Neural cell (in vitro differentiated cells): Measurements from ENCODE around the gene STUB1. TPM values are rescaled to one million over a fixed set of nuclear protein-coding genes. Genes with fewer than 3 reads are reported as not detected.

Experiments used
- H2AFZ ChIP-seq: fragments of 200-600, 300-800 bp; sonication (generic), shearing (Covaris generic); 2 replicates; pipeline ENCODE4 v1.6.0; 2014; ENCODE audit warnings: low read depth, mild to moderate bottlenecking, antibody characterized with exemption, low read length, moderate library complexity
- H3F3A ChIP-seq: fragments of 200-600 bp; shearing (Covaris generic); 2 replicates; pipeline ENCODE4 v1.6.1; 2016; ENCODE audit warnings: mild to moderate bottlenecking, moderate library complexity, mixed read lengths, antibody characterized with exemption, low read length; ENCODE audit not compliant: insufficient read depth, poor library complexity, severe bottlenecking
- H3K27ac ChIP-seq: fragments of 200-600, 300-800 bp; sonication (generic), shearing (Covaris generic); 2 replicates; pipeline ENCODE4 v1.5.1; 2014; ENCODE audit warnings: mild to moderate bottlenecking, low read length, moderate library complexity
- H3K27me3 ChIP-seq: fragments of 300-800, 200-600 bp; sonication (generic), shearing (Covaris generic); 2 replicates; pipeline ENCODE4 v1.6.0; 2014; ENCODE audit warnings: mild to moderate bottlenecking, low read depth, low read length, moderate library complexity; ENCODE audit not compliant: insufficient read depth
- H3K36me3 ChIP-seq: fragments of 300-800, 200-600 bp; sonication (generic), shearing (Covaris generic); 2 replicates; pipeline ENCODE4 v1.5.1; 2014; ENCODE audit warnings: mild to moderate bottlenecking, antibody characterized with exemption, low read length, moderate library complexity; ENCODE audit not compliant: insufficient read depth
- H3K4me2 ChIP-seq: fragments of 300-800, 200-600 bp; sonication (generic), shearing (Covaris generic); 2 replicates; pipeline ENCODE4 v1.6.0; 2014; ENCODE audit warnings: mild to moderate bottlenecking, low read length
- H3K4me3 ChIP-seq: fragments of 300-800, 200-600 bp; sonication (generic), shearing (Covaris generic); 2 replicates; pipeline ENCODE4 v1.5.1; 2014; ENCODE audit warnings: mild to moderate bottlenecking, low read length, moderate library complexity
- H3K79me2 ChIP-seq: fragments of 200-600 bp; shearing (Covaris generic); replicated peaks from 2 replicates; pipeline ENCODE4 v1.6.0; 2014; ENCODE audit warnings: mild to moderate bottlenecking, low read length, moderate library complexity; ENCODE audit not compliant: insufficient read depth
- H3K9ac ChIP-seq: fragments of 300-800, 200-600 bp; sonication (generic), shearing (Covaris generic); 2 replicates; pipeline ENCODE4 v1.6.1; 2016; ENCODE audit warnings: mild to moderate bottlenecking, low read length, mixed read lengths
- H3K9me2 ChIP-seq: fragments of 200-600 bp; shearing (Covaris generic); 2 replicates; pipeline ENCODE4 v1.6.1; 2016; ENCODE audit warnings: mild to moderate bottlenecking, low read length, mixed read lengths; ENCODE audit not compliant: insufficient read depth
- H3K9me3 ChIP-seq: fragments of 200-600, 300-800 bp; sonication (generic), shearing (Covaris generic); 2 replicates; pipeline ENCODE4 v1.6.1; 2016; ENCODE audit warnings: mild to moderate bottlenecking, mixed run types, low read length, moderate library complexity, mixed read lengths
- H4K20me1 ChIP-seq: fragments of 200-600 bp; shearing (Covaris generic); 2 replicates; pipeline ENCODE4 v1.6.1; 2016; ENCODE audit warnings: mild to moderate bottlenecking, mixed run types; ENCODE audit not compliant: insufficient read depth
- EP300 ChIP-seq: fragments of 450-650 bp; conservative IDR thresholded peaks from 2 replicates; pipeline ENCODE4 v1.6.1; 2014; ENCODE audit warnings: antibody characterized with exemption, mild to moderate bottlenecking, moderate library complexity; ENCODE audit not compliant: poor library complexity, severe bottlenecking
- EZH2 ChIP-seq: fragments of 200-600, 300-800 bp; shearing (Covaris generic), sonication (generic); IDR thresholded peaks from 2 replicates; pipeline ENCODE4 v1.6.1; 2014; ENCODE audit warnings: antibody characterized with exemption, low read length, borderline replicate concordance, mild to moderate bottlenecking; ENCODE audit not compliant: insufficient read depth, poor library complexity, severe bottlenecking
- MXI1 ChIP-seq: fragments of 450-650 bp; conservative IDR thresholded peaks from 2 replicates; pipeline ENCODE4 v1.6.1; 2014; ENCODE audit warnings: antibody characterized with exemption, mild to moderate bottlenecking; ENCODE audit not compliant: poor library complexity, severe bottlenecking
- POLR2AphosphoS5 ChIP-seq: IDR thresholded peaks from 2 replicates; pipeline ENCODE4 v1.6.1; 2012
- RAD21 ChIP-seq: fragments of 450-650 bp; conservative IDR thresholded peaks from 2 replicates; pipeline ENCODE4 v1.6.1; 2014; ENCODE audit warnings: antibody characterized with exemption, mild to moderate bottlenecking, moderate library complexity
- SMC3 ChIP-seq: fragments of 450-650 bp; conservative IDR thresholded peaks from 2 replicates; pipeline ENCODE4 v1.6.1; 2014; ENCODE audit warnings: antibody characterized with exemption, mild to moderate bottlenecking, moderate library complexity; ENCODE audit not compliant: poor library complexity
- TAF1 ChIP-seq: IDR thresholded peaks from 2 replicates; pipeline ENCODE4 v1.6.1; 2012; ENCODE audit warnings: low read depth
- polyA plus RNA-seq: library from polyadenylated mRNA; depleted of rRNA; stranded (reverse); fragments of >200 nt; gene quantifications from 2 replicates; pipeline ENCODE4 v1.2.3, GENCODE V29; 2014
- TF ChIP-seq, protein P1 (sequence below): IDR thresholded peaks from 2 replicates; pipeline ENCODE4 v1.6.1; 2012; ENCODE audit warnings: borderline replicate concordance
- TF ChIP-seq, protein P2 (sequence below): fragments of 450-650 bp; IDR thresholded peaks from 2 replicates; pipeline ENCODE4 v1.5.1; 2014; ENCODE audit warnings: antibody characterized with exemption, mild to moderate bottlenecking, moderate library complexity; ENCODE audit not compliant: poor library complexity, severe bottlenecking

Gene STUB1
- polyA plus RNA-seq, 1 donor from 2014 or later = 120 TPM

DNA sequence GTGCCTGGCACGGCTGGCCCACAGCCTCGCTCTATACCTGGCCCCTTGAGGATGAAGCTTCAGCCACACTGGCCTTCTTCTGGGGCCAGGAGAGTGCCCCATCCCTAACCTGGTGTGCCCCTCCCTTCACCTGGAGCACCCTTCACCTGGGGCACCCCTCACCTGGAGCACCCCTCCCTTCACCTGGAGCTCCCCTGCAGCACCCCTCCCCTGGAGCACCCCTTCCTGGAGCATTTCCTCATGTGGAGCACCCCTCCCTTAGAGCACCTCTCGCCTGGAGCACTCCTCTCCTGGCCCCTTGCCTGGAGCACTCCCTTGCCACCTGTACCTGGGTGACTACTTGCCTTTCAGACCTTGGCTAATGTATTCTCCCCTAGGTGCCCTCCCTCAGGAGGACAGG, 27.8 kb downstream of the STUB1 start:
- Histone ChIP-seq H3K9ac (peak overlapping the region; percentile 94), H3K4me3 (no peak overlapping the region), H4K20me1 (peaks cover 12% of the 10 kb centered on the region), H3K27me3 (peaks cover 4% of the 10 kb centered on the region), H3K9me3 (no peaks in the 10 kb centered on the region), H3K4me2 (no peak overlapping the region), H3K36me3 (no peaks in the 10 kb centered on the region), H3K27ac (peak overlapping the region; percentile 99), H2AFZ (no peak overlapping the region), H3F3A (peaks cover 5% of the 10 kb centered on the region), H3K9me2 (no peaks in the 10 kb centered on the region), H3K79me2 (peaks cover 32% of the 10 kb centered on the region)
- no peak for TF ChIP-seq EZH2
- no peak for TF ChIP-seq EP300
- no peak for TF ChIP-seq POLR2AphosphoS5
- TF ChIP-seq RAD21 = no peak
- TF ChIP-seq MXI1 = no peak
- no peak for TF ChIP-seq SMC3
- TF ChIP-seq TAF1 = no peak
- TF ChIP-seq, protein P1, sequence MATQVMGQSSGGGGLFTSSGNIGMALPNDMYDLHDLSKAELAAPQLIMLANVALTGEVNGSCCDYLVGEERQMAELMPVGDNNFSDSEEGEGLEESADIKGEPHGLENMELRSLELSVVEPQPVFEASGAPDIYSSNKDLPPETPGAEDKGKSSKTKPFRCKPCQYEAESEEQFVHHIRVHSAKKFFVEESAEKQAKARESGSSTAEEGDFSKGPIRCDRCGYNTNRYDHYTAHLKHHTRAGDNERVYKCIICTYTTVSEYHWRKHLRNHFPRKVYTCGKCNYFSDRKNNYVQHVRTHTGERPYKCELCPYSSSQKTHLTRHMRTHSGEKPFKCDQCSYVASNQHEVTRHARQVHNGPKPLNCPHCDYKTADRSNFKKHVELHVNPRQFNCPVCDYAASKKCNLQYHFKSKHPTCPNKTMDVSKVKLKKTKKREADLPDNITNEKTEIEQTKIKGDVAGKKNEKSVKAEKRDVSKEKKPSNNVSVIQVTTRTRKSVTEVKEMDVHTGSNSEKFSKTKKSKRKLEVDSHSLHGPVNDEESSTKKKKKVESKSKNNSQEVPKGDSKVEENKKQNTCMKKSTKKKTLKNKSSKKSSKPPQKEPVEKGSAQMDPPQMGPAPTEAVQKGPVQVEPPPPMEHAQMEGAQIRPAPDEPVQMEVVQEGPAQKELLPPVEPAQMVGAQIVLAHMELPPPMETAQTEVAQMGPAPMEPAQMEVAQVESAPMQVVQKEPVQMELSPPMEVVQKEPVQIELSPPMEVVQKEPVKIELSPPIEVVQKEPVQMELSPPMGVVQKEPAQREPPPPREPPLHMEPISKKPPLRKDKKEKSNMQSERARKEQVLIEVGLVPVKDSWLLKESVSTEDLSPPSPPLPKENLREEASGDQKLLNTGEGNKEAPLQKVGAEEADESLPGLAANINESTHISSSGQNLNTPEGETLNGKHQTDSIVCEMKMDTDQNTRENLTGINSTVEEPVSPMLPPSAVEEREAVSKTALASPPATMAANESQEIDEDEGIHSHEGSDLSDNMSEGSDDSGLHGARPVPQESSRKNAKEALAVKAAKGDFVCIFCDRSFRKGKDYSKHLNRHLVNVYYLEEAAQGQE = no peak
- TF ChIP-seq, protein P2, sequence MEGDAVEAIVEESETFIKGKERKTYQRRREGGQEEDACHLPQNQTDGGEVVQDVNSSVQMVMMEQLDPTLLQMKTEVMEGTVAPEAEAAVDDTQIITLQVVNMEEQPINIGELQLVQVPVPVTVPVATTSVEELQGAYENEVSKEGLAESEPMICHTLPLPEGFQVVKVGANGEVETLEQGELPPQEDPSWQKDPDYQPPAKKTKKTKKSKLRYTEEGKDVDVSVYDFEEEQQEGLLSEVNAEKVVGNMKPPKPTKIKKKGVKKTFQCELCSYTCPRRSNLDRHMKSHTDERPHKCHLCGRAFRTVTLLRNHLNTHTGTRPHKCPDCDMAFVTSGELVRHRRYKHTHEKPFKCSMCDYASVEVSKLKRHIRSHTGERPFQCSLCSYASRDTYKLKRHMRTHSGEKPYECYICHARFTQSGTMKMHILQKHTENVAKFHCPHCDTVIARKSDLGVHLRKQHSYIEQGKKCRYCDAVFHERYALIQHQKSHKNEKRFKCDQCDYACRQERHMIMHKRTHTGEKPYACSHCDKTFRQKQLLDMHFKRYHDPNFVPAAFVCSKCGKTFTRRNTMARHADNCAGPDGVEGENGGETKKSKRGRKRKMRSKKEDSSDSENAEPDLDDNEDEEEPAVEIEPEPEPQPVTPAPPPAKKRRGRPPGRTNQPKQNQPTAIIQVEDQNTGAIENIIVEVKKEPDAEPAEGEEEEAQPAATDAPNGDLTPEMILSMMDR = no peak

DNA sequence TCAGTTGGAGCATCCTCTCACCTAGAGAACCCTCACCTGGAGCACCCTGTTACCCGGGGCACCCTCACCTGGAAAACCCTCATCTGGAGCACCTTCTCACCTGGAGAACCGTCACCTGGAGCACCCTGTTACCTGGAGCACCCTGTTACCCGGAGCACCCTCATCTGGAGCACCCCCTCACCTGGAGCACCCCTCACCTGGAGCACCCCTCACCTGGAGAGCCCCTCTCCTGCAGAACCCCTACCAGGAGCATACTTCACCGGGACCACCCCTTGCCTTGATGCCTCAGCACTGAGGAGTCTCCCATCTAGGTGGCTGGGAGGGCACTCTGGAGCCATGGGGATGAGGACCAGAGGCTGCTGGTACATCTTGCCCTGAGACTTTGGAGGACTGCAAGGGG, 28.7 kb downstream of the STUB1 start:
- Histone ChIP-seq H3K9ac (peak overlapping the region; percentile 94), H3F3A (peaks cover 5% of the 10 kb centered on the region), H3K4me3 (peak overlapping the region; percentile 70), H3K9me2 (no peaks in the 10 kb centered on the region), H3K36me3 (no peaks in the 10 kb centered on the region), H4K20me1 (peaks cover 3% of the 10 kb centered on the region), H3K27ac (peak overlapping the region; percentile 99), H3K9me3 (no peaks in the 10 kb centered on the region), H2AFZ (no peak overlapping the region), H3K79me2 (peaks cover 22% of the 10 kb centered on the region), H3K27me3 (peaks cover 4% of the 10 kb centered on the region), H3K4me2 (peak overlapping the region; percentile 67)
- TF ChIP-seq EZH2 (no peak), EP300 (no peak), RAD21 (no peak), POLR2AphosphoS5 (no peak), TAF1 (no peak), SMC3 (no peak), MXI1 (no peak)
- TF ChIP-seq, protein P1 = no peak
- TF ChIP-seq, protein P2 = no peak
